OCI-LY7 (cell line): ENCODE data around the gene CEP131. TPM values are rescaled to one million over a fixed set of nuclear protein-coding genes. Genes with fewer than 3 reads are reported as not detected.

Source experiments
- BruUV-seq: library from RNA; stranded (reverse); fragments of 400-500 nt; replicated peaks from 2 replicates; lab custom pipeline; 2021; lab: Mats Ljungman, UMichigan
- CTCF ChIA-PET: fragments of 300-600 bp; sonication (Branson Sonifier 250); formaldehyde crosslinking; loops from one replicate; lab custom pipeline; 2022; ENCODE audit warnings: antibody characterized with exemption; ENCODE audit not compliant: unreplicated experiment; lab: Charles Lee
- POLR2A ChIA-PET: fragments of 300-600 bp; sonication (Branson Sonifier 250); formaldehyde crosslinking; loops from one replicate; lab custom pipeline; 2022; ENCODE audit warnings: antibody characterized with exemption; lab: Charles Lee
- DNase-seq: peaks from one replicate; pipeline ENCODE4 v3.0.0-alpha.2; 2015; ENCODE audit warnings: low spot score
- H2AFZ ChIP-seq: fragments of 200-600 bp; sonication (generic), shearing (Covaris generic); 2 replicates; pipeline ENCODE4 v1.6.1; 2014; ENCODE audit warnings: mild to moderate bottlenecking, antibody characterized with exemption, low read length, moderate library complexity
- H3K27ac ChIP-seq: fragments of 200-600 bp; sonication (generic); 2 replicates; pipeline ENCODE4 v1.5.1; 2014; ENCODE audit warnings: mixed run types, low read depth, mild to moderate bottlenecking, moderate library complexity, low read length, inconsistent platforms; ENCODE audit not compliant: poor library complexity, severe bottlenecking
- H3K36me3 ChIP-seq: fragments of 200-600 bp; sonication (generic); 2 replicates; pipeline ENCODE4 v1.6.1; 2014; ENCODE audit warnings: mild to moderate bottlenecking, antibody characterized with exemption, low read length, moderate library complexity, mixed read lengths; ENCODE audit not compliant: insufficient read depth
- H3K4me1 ChIP-seq: fragments of 200-600 bp; sonication (generic); 2 replicates; pipeline ENCODE4 v1.5.1; 2014; ENCODE audit warnings: mild to moderate bottlenecking, low read length; ENCODE audit not compliant: insufficient read depth, poor library complexity, severe bottlenecking
- H3K4me2 ChIP-seq: fragments of 200-600 bp; sonication (generic); 2 replicates; pipeline ENCODE4 v1.6.1; 2014; ENCODE audit warnings: mild to moderate bottlenecking, low read length
- H3K4me3 ChIP-seq: fragments of 200-600 bp; sonication (generic); 2 replicates; pipeline ENCODE4 v1.5.1; 2014; ENCODE audit warnings: mild to moderate bottlenecking, low read depth, low read length; ENCODE audit not compliant: poor library complexity, severe bottlenecking
- H3K79me2 ChIP-seq: fragments of 200-600 bp; sonication (generic); 2 replicates; pipeline ENCODE4 v1.6.1; 2016; ENCODE audit warnings: low read depth, mild to moderate bottlenecking, low read length, moderate library complexity, mixed read lengths; ENCODE audit not compliant: insufficient read depth
- H3K9me2 ChIP-seq: fragments of 200-600 bp; sonication (generic); 2 replicates; pipeline ENCODE4 v1.6.1; 2016; ENCODE audit warnings: mild to moderate bottlenecking, low read length, mixed read lengths; ENCODE audit not compliant: insufficient read depth
- H3K9me3 ChIP-seq: fragments of 200-600 bp; sonication (generic); 2 replicates; pipeline ENCODE4 v1.6.1; 2014; ENCODE audit warnings: mild to moderate bottlenecking, mixed run types, low read length, mixed read lengths
- H4K20me1 ChIP-seq: fragments of 200-600 bp; sonication (generic); 2 replicates; pipeline ENCODE4 v1.6.1; 2014; ENCODE audit warnings: mild to moderate bottlenecking, antibody characterized with exemption, low read length, moderate library complexity, mixed read lengths; ENCODE audit not compliant: insufficient read depth
- EZH2phosphoT487 ChIP-seq: fragments of 200-600 bp; sonication (generic); IDR thresholded peaks from 2 replicates; pipeline ENCODE4 v1.6.1; 2018; ENCODE audit warnings: low read depth, borderline replicate concordance, mild to moderate bottlenecking, mixed run types, antibody characterized with exemption, low read length, moderate library complexity, mixed read lengths
- intact Hi-C: fragments of 100-400 bp; cut with micrococcal nuclease; formaldehyde crosslinking; loops from one replicate; pipeline ENCODE4 v1.10.0; 2022; ENCODE audit not compliant: unreplicated experiment
- total RNA-seq, 2 experiments: library from RNA; depleted of rRNA in 1 of 2; stranded (reverse); fragments of >200 nt in 1 of 2; shearing (Covaris generic) in 1 of 2; gene quantifications; 2 replicates each; pipeline ENCODE4 v1.2.3, GENCODE V29; 2014 to 2022
- TF ChIP-seq, protein P1 (sequence below): fragments of 200-600 bp; sonication (generic); conservative IDR thresholded peaks from 2 replicates; pipeline ENCODE4 v1.5.1; 2014; ENCODE audit warnings: mild to moderate bottlenecking, antibody characterized with exemption, low read length, moderate library complexity, mixed read lengths

CEP131 gene
- total RNA-seq, 2 experiments from 2014 or later, result 32.9 to 38.6 TPM

DNA sequence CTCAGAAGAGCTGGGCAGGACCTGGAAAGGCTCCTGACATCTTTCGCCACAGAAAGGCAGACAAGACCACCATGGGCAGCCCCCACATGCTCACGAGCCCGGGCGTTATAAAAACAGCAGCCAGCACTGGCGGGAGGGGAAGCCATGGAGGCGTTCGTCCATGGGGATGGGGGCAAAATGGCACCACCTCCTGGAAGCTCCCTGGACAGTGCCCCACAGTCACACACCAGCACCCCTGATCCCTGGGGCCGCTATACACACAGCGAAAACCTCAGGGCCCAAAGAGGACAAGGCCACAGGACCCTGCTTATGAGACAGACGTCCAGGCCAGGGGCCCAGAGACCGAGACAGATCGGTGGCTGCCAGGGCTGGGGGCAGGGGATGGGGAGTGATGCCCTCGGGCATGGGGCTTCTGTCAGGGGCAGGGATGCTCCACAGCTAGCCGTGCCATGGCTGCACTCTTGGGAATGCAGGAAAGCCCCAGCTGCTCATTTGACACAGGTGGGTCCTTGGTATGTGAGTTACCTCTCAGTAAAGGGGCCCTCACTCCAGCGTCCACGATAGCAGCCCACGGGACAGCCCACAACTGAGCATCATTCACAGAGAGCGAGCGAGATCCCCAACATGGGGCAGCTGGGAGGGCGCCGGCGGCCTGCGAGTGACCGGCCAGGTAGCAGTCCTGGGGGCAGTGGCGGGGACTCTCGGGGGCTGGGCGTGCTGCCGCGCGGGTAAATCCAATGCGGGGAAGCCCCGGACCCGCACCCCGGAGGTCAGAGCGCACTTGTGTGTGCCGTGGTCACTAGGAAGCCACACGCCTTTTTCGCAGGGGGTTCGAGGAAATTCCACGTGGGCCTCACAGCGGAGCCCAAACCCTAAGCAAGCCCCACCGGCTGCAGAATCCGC is 63.8 kb downstream of the CEP131 start:
- no peak overlapping the region for H2AFZ ChIP-seq
- POLR2A ChIA-PET, result no interaction called here
- CTCF ChIA-PET, result no interaction called here
- no peaks in the 10 kb centered on the region for H3K4me1 ChIP-seq
- H3K27ac ChIP-seq, result no peak overlapping the region
- no TSS peak for BruUV-seq
- no peaks in the 10 kb centered on the region for H3K36me3 ChIP-seq
- intact Hi-C loops, result no loop called here
- H4K20me1 ChIP-seq, result no peaks in the 10 kb centered on the region
- no peak for DNase-seq
- no peak overlapping the region for H3K4me3 ChIP-seq
- no peak overlapping the region for H3K4me2 ChIP-seq
- H3K9me2 ChIP-seq, result no peaks in the 10 kb centered on the region
- no peaks in the 10 kb centered on the region for H3K9me3 ChIP-seq
- no peaks in the 10 kb centered on the region for H3K79me2 ChIP-seq
- TF ChIP-seq, protein P1, sequence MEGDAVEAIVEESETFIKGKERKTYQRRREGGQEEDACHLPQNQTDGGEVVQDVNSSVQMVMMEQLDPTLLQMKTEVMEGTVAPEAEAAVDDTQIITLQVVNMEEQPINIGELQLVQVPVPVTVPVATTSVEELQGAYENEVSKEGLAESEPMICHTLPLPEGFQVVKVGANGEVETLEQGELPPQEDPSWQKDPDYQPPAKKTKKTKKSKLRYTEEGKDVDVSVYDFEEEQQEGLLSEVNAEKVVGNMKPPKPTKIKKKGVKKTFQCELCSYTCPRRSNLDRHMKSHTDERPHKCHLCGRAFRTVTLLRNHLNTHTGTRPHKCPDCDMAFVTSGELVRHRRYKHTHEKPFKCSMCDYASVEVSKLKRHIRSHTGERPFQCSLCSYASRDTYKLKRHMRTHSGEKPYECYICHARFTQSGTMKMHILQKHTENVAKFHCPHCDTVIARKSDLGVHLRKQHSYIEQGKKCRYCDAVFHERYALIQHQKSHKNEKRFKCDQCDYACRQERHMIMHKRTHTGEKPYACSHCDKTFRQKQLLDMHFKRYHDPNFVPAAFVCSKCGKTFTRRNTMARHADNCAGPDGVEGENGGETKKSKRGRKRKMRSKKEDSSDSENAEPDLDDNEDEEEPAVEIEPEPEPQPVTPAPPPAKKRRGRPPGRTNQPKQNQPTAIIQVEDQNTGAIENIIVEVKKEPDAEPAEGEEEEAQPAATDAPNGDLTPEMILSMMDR, result no peak
- no peak for TF ChIP-seq EZH2phosphoT487

- DNase-seq, result no peak
- no peaks in the 10 kb centered on the region for H3K79me2 ChIP-seq
- H3K27ac ChIP-seq, result no peak overlapping the region
- no peak for TF ChIP-seq EZH2phosphoT487
- TF ChIP-seq, protein P1, result no peak
- H3K4me1 ChIP-seq, result no peaks in the 10 kb centered on the region
- no peaks in the 10 kb centered on the region for H3K36me3 ChIP-seq
- H3K4me3 ChIP-seq, result no peak overlapping the region
- no peaks in the 10 kb centered on the region for H3K9me3 ChIP-seq
- ChIA-PET POLR2A (no interaction called here), CTCF (no interaction called here)
- H3K4me2 ChIP-seq, result no peak overlapping the region
- BruUV-seq, result no TSS peak
- no peaks in the 10 kb centered on the region for H3K9me2 ChIP-seq
- H4K20me1 ChIP-seq, result no peaks in the 10 kb centered on the region
- no peak overlapping the region for H2AFZ ChIP-seq
- intact Hi-C loops, result no loop called here
Observed at GRCh38 chr17:81157848-81158687, 64.7 kb downstream of the CEP131 start.
